CD4-positive, alpha-beta T cell treated with Interleukin-15 for 4 hours (primary cell): ENCODE results near the gene SRC.
"Not testable (repeated sequence)": the region's sequence is repeated elsewhere in the genome, so short reads cannot be mapped to it uniquely, and the experiment has no call there.

Experiments used
- DNase-seq: peaks from one replicate; pipeline ENCODE4 v3.0.0-alpha.2; 2020; ENCODE audit warnings: low spot score

SRC gene

DNA sequence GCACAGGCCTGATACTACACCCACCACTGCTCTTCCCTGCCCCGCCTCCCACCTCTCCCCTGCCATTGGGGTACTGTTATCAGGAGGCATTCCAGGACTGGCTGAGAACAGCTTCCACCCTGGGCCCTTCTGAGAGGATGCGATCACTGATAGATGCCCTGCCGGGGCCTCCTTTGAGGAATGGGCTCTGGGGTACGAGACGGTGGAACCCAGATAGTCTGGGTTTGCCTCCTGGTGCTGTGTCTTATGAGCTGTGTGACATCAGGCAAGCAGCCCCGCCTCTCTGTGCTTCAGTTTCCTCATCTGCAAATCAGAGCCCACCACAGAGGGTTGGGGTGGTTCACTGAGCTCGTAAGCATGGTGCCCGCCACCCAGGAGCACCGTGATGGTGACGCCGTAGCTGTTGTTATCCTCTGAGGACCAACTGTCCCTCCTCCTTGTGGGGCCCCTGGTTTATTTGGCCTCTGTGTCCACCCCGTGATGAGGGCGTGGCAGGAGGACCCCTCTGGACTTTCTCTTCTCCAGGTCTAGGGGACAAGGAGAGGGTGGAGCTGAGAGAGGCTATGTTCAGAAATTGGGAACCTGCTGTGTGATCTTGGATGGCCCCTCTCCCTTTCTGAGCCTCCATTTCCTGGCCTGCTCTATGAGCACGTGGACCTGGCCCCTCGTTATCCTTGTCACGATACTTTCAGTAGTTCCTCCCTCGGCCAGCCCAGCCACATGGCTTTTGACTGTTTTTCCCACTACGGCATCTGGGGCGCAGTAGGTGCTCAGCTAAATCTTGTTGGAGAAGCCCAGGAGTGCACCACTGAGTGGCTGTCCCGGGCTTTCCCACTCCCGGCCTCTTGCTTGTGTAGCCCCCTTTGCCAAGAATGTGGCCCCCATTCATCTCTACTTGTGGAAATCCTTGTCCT, 18.3 kb downstream of the SRC start:
- DNase-seq, result no peak

DNA sequence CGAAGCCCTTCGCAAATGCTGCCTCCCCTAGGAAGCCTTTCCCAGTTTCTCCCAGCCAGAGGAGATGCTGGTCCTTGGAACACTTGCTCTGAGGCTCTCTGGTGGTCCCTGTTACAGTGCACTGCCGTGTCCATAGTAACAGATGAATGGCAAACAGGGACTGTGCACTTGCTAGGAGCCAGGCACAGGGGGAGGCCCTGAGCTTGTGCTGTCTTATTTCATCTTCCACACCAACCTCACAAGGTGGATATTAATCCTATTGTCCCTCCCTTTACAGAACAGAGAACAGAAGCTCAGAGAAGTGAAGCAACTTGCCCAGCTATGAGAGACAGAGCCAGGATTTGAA, 19.0 kb downstream of the SRC start:
- DNase-seq, result no peak

DNA sequence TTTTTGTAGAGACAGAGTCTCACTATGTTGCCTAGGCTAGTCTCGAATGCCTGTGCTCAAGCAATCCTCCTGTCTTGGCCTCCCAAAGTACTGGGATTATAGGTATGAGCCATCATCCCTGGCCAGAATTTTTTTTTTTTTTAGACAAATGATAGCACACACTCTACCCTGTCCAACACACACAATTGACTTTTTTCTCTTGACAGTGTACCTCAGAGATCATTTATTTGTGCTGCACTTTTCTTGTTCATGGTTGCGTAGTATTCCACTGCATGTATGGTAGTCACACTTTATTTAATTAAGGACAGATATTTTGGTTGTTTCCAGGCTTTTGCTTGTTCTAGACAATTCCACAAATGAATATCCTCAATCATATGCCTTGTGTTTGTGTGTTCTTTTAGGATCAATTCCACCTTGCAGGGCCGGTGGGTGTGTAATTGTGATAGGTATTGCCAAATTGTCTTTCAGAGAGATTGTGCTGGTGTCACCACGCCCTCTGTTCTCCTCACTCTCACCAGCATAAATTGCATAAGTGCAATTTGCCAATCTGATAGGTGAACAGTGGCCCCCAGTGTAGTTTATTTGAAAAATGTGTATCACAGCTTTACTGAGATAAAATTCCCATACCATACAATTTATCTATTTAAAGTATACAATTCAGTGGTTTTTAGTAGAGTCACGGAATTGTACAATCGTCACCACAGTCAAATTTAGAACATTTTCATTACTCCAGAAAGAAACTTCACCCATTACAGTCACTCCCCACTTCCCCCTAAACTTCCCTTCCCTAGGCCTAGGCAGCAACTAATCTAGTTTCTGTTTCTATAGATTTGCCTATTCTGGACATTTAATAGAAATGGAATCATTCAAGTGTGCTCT, 20.1 kb downstream of the SRC start:
- DNase-seq, result no peak

DNA sequence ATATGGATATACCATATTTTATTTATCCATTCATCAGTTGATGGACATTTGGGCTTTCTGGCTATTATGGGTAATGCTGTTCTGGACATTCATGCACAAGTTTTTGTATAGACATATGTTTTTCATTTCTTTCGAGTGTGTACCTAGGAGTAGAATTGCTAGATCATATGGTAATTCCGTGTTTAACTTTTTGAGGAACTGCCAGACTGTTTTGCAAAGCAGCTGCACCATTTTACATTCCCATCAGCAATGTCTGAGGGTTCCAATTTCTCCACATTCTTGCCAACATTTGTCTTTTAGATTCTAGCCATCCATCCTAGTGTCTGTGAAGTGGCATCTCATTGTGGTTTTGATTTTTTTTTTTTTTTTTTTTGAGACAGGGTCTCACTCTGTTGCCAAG, 20.8 kb downstream of the SRC start:
- no peak for DNase-seq

DNA sequence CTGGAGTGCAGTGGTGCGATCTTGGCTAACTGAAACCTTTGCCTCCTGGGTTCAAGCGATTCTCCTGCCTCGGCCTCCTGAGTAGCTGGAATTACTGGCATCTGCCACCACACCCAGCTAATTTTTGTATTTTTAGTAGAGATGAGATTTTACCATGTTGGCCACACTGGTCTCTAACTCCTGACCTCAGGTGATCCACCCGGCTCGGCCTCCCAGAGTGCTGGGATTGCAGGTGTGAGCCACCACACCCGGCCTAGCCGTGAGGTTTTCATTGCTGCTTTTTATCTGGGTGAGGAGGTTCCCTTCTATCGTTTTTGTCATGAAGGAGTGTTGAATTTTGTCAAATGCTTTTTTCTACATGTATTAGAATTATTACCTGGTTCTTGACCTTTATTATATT, 23.9 kb downstream of the SRC start:
- no peak for DNase-seq

DNA sequence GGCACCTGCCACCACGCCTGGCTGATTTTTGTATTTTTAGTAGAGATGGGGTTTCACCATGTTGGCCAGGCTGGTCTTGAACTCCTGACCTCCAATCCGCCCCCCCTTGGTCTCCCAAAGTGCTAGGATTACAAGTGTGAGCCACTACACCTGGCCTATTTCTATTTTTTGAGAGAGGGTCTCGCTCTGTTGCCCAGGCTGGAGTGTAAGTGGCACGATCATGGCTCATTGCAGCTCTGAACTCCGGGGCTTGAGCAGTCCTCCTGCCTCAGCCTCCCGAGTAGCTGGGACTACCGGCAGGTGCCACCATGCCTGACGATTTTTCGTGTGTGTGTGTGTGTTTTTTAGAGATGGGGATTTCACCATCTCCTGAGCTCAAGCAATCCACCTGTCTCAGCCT, 25.9 kb downstream of the SRC start:
- not testable (repeated sequence) for DNase-seq

DNA sequence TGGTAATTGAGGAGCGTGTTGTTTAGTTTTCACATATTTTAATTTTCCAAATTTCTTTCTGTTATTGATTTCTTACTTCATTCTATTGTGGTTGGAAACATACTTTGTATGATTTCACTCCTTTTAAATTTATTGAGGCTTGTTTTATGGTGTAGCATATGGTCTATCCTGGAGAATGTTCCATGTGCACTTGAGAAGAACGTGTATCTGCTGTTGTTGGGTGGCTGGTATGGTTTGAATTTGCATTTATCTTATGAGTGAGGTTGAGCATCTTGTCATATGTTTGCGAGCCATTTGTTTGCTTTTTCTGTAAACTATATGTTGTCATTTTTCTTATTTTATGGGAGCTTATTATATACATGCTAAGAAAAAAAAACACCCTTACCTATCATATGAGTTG, 26.5 kb downstream of the SRC start:
- no peak for DNase-seq

DNA sequence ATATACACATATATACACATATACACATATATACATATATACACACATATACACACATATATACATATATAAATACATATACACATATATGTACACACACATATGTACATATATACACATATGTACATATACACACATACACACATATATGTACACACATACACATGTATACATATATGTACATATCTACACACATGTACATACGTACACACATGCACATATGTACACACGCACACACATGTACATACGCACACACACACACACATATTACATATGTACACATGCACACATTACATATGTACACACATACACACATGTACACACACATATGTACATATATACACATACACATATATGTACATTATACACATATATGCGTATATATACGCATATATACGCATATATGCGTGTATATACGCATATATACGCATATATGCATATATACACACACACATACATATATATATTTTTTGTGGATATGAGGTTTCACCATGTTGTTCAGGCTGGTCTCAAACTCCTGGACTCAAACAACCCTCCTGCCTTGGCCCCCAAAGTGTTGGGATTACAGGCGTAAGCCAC, 27.2 kb downstream of the SRC start:
- DNase-seq, result no peak

DNA sequence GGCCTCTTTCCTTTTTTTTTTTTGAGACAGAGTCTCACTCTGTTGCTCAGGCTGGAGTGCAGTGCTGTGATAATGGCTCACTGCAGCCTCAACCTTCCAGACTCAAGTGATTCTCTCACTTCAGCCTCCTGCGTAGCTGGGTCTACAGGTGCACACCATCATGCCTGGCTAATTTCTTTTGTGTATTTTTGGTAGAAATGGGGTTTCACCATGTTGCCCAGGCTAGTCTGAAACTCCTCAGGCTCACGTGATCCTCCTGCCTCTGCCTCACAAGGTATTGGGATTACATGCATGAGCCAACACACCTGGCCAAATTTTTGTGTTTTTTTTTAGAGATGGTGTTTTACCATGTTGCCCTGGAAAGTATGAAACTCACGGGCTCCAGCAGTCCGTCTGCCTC, 29.3 kb downstream of the SRC start:
- no peak for DNase-seq

DNA sequence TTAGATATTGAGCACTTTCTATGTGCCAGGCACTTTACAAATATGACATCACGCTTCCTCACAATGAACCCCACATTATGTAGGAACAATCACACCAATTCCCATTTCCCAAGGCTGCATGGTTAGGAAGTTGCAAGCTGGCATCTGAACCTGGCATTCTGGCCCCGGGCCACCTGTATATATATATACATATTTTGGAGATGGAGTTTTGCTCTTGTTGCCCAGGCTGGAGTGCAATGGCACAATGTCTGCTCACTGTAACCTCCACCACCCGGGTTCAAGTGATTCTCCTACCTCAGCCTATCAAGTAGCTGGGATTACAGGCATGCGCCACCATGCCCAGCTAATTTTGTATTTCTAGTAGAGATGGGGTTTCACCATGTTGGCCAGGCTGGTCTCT, 30.4 kb downstream of the SRC start:
- DNase-seq, result no peak

DNA sequence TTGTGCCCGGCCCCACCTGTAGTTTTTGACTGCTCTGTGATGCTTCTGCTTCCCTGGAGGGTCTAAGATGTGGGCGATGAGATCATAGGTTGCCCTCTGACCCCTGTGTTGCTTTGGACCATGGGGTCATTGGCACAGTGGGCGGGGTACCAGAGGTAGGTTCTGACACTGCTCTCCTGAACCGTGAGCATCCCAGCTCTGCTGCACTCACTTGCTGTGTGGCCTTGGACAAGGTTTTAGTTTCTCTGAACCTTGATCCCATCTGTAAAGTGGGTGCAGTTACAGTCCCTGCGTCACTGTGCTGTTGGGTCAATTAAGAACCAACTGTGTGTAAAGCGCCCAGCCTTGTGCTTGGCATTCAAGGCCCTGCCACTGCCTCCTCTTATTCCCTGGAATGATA, 30.9 kb downstream of the SRC start:
- DNase-seq, result no peak

DNA sequence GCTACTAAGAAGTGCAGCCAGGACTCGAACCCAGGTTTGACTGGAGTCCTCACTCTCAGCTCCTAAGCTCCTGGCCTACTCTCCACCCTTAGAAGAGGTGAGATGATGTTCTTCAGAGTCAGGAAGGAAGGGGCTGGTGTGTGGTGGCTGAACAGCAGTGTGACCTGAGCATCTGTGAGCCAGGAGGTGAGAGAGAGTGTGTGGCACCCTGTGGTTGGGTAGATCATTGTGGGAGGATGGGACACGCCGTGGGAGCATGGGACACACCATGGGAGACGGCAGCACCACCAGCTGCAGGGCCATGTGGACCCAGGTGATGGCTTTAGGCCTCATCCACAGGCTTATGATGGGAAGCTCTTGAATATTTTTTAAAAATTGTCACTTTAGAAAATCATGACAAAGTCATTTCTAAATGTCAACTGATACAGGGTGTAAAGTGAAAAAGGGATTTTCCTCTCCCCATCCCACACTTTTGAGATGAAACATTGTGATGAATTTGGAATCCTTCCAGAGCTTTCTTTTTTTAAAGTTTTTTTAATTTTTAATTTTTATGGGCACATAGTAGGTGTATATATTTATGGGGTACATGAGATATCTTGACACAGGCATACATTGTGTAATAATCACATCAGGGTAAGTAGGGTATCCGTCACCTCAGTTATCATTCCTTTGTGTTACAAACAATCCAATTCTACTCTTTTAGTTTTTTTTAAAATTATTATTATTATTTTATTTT, 31.6 kb downstream of the SRC start:
- no peak for DNase-seq

DNA sequence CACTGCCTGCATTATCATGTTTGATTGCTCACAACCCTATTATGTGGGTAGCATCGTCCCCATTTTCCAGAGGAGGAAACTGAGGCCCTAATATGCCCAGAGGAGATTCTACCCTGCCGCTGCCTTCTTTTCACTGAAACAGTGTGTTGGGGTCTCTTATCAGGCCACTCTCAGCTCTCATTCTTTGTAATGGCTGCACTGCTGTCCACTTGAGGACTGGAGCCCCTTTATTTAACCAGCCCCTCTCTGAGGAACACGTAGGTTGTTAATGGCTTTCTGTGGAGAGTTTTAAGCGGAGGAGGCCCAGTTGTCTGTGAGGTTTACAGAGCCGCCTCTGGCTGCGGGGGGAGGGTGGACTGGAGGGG, 32.5 kb downstream of the SRC start:
- DNase-seq, result no peak

DNA sequence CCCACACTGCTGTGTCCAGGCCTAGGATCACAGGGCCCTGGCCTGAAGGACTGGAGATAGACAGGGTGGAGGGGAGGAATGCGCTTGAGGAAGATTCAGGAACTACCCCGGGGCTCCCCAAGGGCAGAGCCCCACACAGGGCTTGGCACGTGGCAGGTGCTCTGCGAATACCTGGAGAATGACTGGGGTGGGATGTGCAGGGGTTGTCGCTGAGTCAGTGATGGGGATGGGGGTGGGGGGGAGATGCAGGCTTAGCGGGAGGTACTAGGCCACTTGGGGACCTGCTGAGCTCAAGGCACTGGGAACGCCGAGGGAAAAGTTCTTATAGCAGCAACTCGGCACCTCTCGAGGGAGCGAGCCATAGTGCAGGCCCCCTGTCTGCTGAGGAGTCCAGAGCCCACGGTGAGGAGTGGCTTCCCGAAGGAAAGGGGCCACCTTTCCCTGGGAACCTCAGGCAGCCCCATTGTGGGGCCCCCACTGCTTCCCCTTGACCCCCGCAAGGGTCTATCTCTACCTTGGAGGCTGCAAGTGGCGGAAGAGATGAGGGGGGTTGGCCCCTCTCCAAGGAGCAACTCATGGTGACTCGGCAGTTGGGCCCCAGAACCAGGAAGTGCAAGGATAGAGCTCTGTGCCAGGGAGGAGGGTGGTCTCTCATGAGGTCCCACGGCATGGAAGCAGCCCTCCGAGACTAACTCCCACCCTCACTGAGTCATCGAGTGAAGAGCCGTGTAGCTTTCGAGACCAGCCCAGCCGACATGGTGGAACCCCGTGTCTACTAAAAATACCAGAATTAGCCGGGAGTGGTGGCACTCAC, 33.1 kb downstream of the SRC start:
- no peak for DNase-seq

DNA sequence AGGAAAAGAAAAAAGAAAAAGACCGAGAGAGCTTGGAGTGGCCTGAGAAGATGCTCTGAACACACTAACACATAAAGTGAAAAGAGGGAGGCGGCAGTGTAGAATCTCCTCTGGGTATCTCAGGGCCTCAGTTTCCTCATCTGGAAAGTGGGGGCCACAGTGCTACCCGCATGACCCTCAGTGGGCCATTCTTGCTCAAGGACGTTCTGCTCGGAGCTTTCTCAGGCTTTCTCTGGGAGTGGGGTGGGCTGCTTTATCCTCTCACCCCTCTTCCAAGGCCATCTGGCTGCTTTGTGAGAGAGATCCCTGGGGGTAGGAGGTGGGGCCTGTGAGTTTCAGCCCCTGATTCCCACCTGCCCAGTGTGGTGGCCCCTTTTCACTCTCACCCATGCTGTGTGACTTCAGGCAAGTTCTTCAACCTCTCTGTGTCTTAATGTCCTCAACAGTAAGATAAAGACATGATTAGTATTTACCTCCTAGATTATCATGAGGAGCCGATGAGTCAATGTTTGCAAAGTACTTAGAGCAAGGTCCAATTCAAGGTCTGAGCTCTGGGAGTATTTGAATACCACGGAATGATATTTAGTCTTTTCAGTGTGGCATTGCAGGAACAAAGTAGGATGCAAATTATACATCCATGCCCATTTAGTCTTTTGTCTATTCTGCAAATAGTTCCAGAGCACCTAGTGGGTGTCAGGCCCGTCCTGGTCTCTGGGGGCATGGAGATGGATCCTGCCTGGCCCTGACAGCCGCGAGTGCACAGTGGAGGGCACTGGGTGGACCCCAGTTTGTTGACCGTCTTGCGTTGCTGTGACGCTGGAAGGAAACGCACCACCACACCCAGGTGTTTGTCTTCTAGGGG, 34.3 kb downstream of the SRC start:
- DNase-seq, result no peak

DNA sequence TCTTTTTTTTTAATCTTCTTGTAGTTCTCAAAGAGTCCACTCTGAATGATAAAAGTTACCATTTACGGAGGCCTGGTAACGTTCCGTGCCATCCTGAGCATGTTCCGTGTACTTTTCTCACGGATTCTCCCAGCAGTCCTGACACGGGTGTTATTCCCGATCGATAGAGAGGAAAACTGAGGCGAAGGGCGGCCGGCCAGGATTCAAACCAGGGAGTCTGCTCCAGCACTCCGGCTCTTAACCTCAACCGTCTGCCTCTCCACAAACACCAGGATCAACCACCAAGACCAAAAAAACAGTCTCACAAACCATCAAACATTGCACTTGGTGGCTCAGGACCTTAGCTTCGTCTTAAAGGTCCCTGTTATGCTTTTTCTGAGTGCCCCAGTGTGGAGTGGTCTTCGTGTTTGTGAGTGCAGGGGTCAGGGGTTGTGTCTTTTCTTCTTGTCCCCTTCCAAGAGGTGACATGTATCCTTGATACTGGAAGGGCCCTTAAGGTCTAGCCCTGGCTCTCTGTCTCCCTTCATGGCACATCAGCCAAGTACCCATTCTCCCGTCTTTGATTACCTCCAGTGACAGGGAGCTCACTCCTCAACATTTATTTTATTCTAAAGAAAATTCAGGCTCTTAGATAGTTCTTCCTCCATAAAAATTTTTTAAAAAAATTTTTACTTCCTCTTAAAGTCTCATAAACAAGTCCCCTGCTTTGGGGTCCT, 35.1 kb downstream of the SRC start:
- DNase-seq, result no peak

DNA sequence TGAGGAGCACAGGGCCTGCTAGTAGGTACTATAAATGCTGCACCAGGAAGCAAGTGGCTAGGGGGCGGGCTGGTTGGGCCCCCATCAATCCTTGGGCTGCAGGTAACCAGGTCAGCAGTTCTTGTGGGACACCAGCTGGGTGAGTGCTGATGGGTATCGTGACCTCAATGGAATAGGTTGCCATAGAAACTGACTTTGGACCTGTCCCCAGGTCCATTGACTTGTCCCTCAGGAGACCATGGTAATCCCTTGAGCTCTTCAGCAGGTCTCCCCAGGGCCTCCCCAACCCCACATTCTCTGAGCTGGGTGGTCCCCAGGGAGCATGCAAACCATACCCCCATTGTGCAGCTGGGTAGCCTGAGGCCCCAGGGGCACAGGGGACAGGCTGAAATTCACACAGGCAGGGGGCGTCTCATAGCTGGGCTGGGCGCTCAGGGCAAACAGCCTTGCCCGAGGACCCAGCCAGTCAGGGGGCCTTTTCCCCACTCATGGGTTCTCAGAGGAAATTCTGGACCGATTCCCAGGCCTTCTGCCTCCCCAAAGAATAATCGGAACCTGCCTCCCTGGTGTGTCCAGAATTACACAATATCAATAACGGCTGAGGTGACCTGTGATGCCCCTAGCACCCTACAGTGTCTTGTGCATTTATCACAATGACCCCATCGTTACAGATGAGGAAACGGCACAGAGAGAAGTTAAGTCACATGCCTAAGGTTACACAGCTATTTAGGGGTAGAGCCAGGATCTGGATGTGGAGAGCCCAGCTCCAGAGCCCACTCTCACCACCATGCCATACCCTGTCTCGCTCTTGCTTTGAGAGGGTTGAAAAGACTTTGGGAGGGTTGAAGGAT, 35.9 kb downstream of the SRC start:
- DNase-seq, result no peak

DNA sequence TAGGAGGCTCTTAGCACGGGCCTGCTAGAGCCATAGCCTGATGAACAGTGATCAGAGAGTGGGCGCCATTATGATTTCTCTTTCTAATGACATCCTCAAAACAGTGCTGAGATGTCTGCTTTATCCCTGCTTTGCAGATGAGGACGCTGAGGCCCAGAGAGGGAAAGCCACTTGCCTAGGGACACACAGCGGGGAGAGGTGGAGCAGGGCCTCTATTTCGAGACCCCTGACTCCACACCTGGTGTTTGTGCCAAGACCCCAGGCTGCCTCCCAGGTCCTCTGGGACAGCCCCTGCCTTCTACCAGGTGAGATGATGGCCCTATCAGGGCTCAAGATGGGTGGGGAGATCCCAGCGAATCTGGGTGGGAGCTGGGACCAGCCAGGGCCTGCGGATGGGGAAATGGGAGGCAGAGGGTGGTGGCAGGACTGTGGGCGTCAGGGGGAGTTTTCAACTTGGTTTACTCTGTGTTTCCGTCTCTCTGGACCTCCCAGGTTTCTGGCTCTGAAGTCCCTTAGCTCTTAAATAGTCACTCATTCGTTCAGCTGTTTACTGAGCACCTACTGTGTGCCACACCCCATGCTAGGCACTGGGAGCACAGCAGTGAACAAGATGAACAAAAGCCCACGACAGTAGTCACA, 36.7 kb downstream of the SRC start:
- no peak for DNase-seq
